Kasumi-1 (cell line): Measurements from ENCODE around the gene ANXA2R.
"Not testable (repeated sequence)": the region's sequence is repeated elsewhere in the genome, so short reads cannot be mapped to it uniquely, and the experiment has no call there.

Experiments used
- DNase-seq, 2 experiments: peaks; one replicate each; lab custom pipeline; 2025; lab: John Stamatoyannopoulos, UW

The ANXA2R gene

GRCh38 chr5:43040287-43041098 is at the start of gene ANXA2R:
ANXA2R (minus strand) TSS chr5:43040319; CDS start chr5:43040046, 273 bp downstream.
- peak; percentile 95 to 97 for DNase-seq

- not testable (repeated sequence) for DNase-seq
These were observed 46.2 kb upstream of the ANXA2R start for GRCh38 chr5:43086118-43086908.

- no peak for DNase-seq
These were observed 45.3 kb upstream of the ANXA2R start for GRCh38 chr5:43085453-43085852.

- not testable (repeated sequence) for DNase-seq
These were observed 44.3 kb upstream of the ANXA2R start for GRCh38 chr5:43084468-43084867.

- DNase-seq: not testable (repeated sequence)
These were observed 41.2 kb upstream of the ANXA2R start for GRCh38 chr5:43081345-43081744.

GRCh38 chr5:43078956-43079355 is 38.8 kb upstream of the ANXA2R start:
- no peak for DNase-seq

GRCh38 chr5:43077446-43078191 is 37.5 kb upstream of the ANXA2R start:
- not testable (repeated sequence) for DNase-seq

GRCh38 chr5:43075319-43076293 is 35.5 kb upstream of the ANXA2R start:
- no peak for DNase-seq

GRCh38 chr5:43074987-43075318 is 34.8 kb upstream of the ANXA2R start:
- DNase-seq: no peak

GRCh38 chr5:43073597-43074546 is 33.8 kb upstream of the ANXA2R start:
- DNase-seq: peak; percentile 58 to 71

- not testable (repeated sequence) for DNase-seq
These were observed 29.2 kb upstream of the ANXA2R start for GRCh38 chr5:43069401-43069720.

- DNase-seq: no peak
These were observed 27.9 kb upstream of the ANXA2R start for GRCh38 chr5:43068037-43068436.

- DNase-seq: peak; percentile 88 to 93
These were observed 27.0 kb upstream of the ANXA2R start for GRCh38 chr5:43066799-43067741.

- peak; percentile 65 to 76 for DNase-seq
These were observed 26.1 kb upstream of the ANXA2R start for GRCh38 chr5:43065948-43066798.

- DNase-seq: no peak
These were observed 25.3 kb upstream of the ANXA2R start for GRCh38 chr5:43065387-43065947.

- peak; percentile 57 to 60 for DNase-seq
These were observed 23.6 kb upstream of the ANXA2R start for GRCh38 chr5:43063721-43064171.

- DNase-seq: no peak
These were observed 21.4 kb upstream of the ANXA2R start for GRCh38 chr5:43061352-43062075.
